NT2/D1 (cell line): ENCODE results near the gene SLC23A3.

Source experiments
- SUZ12 ChIP-seq: IDR thresholded peaks from 2 replicates; pipeline ENCODE4 v1.6.1; 2011; ENCODE audit not compliant: insufficient read length, insufficient read depth; ENCODE audit errors: extremely low read depth
- YY1 ChIP-seq: IDR thresholded peaks from 2 replicates; pipeline ENCODE4 v1.6.1; 2011; ENCODE audit not compliant: insufficient read length, insufficient read depth
- ZNF274 ChIP-seq: IDR thresholded peaks from 2 replicates; pipeline ENCODE4 v1.6.1; 2011; ENCODE audit warnings: mild to moderate bottlenecking, low read depth, low read length

DNA sequence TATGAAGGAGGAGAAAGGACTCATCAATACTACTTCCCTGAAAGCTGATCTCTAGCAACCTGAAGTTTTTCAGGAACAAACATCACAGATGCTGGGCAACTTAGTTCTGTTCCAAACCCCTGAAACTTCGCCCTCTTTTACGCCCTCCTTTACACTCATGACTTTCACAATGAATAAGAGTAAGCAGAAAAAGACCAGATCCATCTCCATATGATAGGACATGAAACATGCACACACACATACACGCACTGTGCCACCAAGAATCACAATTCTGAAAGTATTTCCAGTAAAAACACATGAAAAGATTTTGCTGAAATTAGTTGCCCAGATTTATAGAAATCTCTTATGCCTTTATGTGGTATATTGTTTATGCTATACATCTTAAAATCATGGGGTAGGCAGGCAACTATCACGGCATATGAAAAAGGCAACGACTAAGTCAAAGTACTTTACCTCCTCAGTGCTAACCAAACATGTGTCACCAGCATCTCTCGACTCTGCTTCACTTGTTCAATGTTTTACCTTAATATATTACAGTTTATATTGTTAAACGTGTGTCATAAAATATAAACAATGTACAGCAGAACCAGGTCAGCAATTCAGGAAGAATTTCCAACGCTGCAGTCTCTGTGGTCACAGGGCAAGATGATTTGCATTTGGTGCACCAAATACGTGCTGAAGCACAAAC, 57.0 kb downstream of the SLC23A3 start:
- TF ChIP-seq YY1 (no peak), ZNF274 (no peak), SUZ12 (no peak)
